Esophagus muscularis mucosa (tissue), 4 donors: ENCODE measurements around the gene ATP1A1.

Experiments
- CTCF ChIP-seq, 3 experiments: fragments of 200-600 bp in 2 of 3; fragments of 450-650 bp in 1 of 3; sonication (generic) in 2 of 3; IDR thresholded peaks; one replicate each; pipeline ENCODE4 v1.5.1; 2017 to 2019; ENCODE audit warnings: antibody characterized with exemption in 3 of 3, mild to moderate bottlenecking in 2 of 3, moderate library complexity in 1 of 3
- EP300 ChIP-seq: sonication (generic); formaldehyde crosslinking; IDR thresholded peaks from one replicate; pipeline ENCODE4 v1.6.1; 2017; ENCODE audit warnings: antibody characterized with exemption
- POLR2A ChIP-seq: fragments of 450-650 bp; IDR thresholded peaks from one replicate; pipeline ENCODE4 v1.6.1; 2017; ENCODE audit warnings: antibody characterized with exemption, moderate library complexity, mild to moderate bottlenecking, low read depth
- POLR2AphosphoS5 ChIP-seq, 2 donors: sonication (generic); formaldehyde crosslinking; IDR thresholded peaks; one replicate each; pipeline ENCODE4 v1.6.1; 2017; ENCODE audit warnings: antibody characterized with exemption in 2 of 2

DNA sequence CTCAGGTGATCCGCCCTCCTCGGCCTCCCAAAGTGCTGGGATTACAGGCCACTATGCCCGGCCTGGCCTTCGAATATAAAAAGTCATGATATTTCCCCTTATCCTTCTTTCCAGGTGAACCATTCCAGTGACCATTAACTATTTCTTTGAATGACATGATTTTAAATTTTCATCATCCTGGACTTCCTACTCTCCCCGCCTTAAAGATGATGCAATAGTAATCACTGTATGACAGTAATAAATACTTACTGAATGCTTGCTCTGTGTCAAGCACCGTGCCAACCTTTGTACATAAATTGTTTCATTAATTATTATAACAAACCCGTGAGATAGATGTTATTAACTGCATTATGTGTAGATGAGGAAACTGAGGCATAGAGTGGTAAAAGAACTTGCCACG is 19.9 kb upstream of the ATP1A1 start:
- TF ChIP-seq POLR2A (no peak), EP300 (no peak), CTCF (IDR thresholded peaks at IDR 0.05) (no peak), POLR2AphosphoS5 (IDR thresholded peaks at IDR 0.05) (no peak)
